AG09309 (cell line): Measurements from ENCODE around the gene PISD.

ENCODE experiments used
- DNase-seq: peaks from one replicate; pipeline ENCODE4 v3.0.0-alpha.2; 2010; ENCODE audit warnings: low read depth
- H3K4me3 ChIP-seq: 2 replicates; pipeline ENCODE4 v1.5.1; 2011; ENCODE audit warnings: mild to moderate bottlenecking, low read depth, low read length, moderate library complexity; ENCODE audit not compliant: control insufficient read depth
- CTCF ChIP-seq: IDR thresholded peaks from 2 replicates; pipeline ENCODE4 v1.5.1; 2011; ENCODE audit warnings: mild to moderate bottlenecking, low read depth, low read length, inconsistent platforms; ENCODE audit not compliant: insufficient read depth, control insufficient read depth; ENCODE audit errors: missing control alignments

The PISD gene

GRCh38 chr22:31605851-31606585 lies 56.0 kb downstream of the PISD start:
- DNase-seq: no peak
- H3K4me3 ChIP-seq: no peak overlapping the region
- no peak for TF ChIP-seq CTCF

- TF ChIP-seq CTCF: no peak
- no peak for DNase-seq
- no peak overlapping the region for H3K4me3 ChIP-seq
Observed at GRCh38 chr22:31604746-31605705, 57.0 kb downstream of the PISD start.

- no peak for DNase-seq
- no peak for TF ChIP-seq CTCF
- H3K4me3 ChIP-seq: no peak overlapping the region
Observed at GRCh38 chr22:31604137-31604705, 57.8 kb downstream of the PISD start.

- no peak for TF ChIP-seq CTCF
- DNase-seq: no peak
- no peak overlapping the region for H3K4me3 ChIP-seq
Observed at GRCh38 chr22:31603574-31603973, 58.4 kb downstream of the PISD start.

GRCh38 chr22:31603081-31603525 lies 58.9 kb downstream of the PISD start:
- DNase-seq: no peak
- no peak overlapping the region for H3K4me3 ChIP-seq
- no peak for TF ChIP-seq CTCF

- peak; percentile 78 for DNase-seq
- TF ChIP-seq CTCF: no peak
- H3K4me3 ChIP-seq: no peak overlapping the region
Observed at GRCh38 chr22:31602259-31602952, 59.6 kb downstream of the PISD start.
